HG02759 (cell line): ENCODE data around the gene PRPF31.
A peak's percentile ranks its signal among the peaks of the same experiment; 100 is the strongest.
"Not testable (repeated sequence)": the region's sequence is repeated elsewhere in the genome, so short reads cannot be mapped to it uniquely, and the experiment has no call there.

Experiments used
- ATAC-seq: cut with Tn5 transposase; IDR thresholded peaks from one replicate; pipeline ENCODE4 v1.9.1; 2021; ENCODE audit warnings: mild to moderate bottlenecking, moderate library complexity; ENCODE audit not compliant: unreplicated experiment

PRPF31 gene

DNA sequence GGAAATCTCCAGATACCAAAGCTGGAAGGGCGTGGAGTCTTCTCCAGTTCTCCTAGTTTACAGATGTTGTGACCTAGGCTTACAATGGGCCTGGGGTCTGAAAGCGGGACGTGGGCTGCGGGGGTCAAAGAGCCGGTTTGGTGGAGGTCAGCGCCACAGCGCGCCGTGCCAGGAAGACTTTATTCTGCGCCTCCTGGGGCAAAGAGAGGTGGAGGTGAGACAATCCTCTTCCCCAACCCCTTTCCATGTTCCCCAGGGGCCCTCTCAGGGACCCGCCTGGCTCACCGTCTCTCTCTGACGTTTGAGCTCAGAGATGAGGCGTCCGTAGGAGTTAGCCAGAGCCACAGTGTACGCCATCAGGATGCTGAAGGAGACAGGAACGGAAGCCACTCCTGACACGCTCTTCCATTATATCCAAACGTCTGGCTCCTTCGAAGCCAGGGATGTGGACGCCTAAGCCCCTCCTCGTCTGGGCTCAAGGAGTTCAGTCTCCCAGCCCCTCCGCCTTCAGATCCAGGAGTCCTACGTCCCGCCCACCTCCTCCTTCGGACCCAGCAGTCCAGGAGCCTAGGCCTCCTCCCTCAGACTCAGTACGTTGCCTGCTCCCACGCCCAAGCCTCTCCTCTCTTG is 44.7 kb downstream of the PRPF31 start:
- no peak for ATAC-seq

DNA sequence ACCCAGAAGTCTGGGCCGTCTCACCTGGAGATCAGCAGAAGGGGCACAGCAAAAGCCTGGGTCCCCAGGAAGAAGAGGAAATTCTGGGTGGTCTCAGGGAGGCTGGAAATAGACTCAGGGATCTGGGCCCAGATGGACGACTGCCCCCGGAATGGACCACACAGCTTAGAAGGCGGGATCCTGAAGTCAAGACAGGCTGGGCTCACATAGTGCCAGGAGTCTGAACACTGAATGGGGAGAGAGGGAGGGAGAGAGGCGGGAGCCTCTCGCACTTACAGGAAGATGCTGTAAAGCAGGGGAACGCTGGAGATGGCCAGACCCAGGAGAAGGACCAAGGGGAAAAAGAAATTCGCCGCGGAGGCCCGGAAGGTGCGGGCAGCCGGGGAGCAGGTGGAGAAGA is 45.3 kb downstream of the PRPF31 start:
- no peak for ATAC-seq

DNA sequence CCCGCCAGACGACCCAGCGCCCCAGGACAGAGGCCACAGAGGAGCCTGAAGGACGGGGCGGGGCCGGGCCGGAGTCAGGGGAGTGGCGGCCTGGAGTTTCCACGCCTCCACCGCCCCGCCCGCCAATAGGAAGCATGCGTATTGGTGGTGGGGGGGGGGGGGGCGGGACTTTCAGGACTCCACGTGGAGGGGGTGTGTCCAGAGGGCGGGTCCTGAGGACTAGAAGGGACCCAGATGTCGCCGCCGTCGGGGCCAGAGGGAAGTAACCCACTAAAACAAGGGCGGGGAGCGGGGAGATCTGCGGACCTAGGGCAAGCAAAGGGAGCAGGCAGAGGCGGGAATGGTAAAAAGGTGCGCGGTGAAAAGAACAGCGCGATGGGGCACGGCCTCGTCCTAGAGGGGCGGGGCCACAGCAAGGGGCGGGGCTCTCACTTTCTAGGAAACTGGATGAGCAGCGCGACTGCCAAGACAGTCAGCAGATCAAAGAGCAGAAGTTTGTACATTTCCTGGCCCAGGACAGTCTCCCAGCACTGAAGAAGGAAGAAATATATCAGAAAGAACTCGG is 46.8 kb downstream of the PRPF31 start:
- no peak for ATAC-seq

DNA sequence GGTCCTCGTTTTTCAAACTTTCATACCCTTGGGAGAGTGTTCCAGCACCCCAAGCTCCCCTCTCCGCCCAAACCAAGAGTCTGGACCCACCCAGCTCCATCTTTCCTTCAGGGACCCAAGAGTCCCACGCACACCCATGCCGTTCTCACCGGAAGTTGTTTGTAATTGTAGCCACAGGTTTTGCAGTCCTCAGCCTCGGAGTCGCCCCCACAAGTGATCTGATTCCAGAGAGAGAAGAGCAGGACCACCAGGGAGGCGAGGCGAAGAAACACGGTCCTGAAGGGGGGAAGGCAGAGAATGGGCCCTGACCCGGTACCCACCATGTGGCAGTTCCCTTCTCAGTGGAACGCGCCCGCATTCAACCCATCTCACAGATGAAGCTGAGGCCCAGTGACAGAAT is 47.3 kb downstream of the PRPF31 start:
- no peak for ATAC-seq

DNA sequence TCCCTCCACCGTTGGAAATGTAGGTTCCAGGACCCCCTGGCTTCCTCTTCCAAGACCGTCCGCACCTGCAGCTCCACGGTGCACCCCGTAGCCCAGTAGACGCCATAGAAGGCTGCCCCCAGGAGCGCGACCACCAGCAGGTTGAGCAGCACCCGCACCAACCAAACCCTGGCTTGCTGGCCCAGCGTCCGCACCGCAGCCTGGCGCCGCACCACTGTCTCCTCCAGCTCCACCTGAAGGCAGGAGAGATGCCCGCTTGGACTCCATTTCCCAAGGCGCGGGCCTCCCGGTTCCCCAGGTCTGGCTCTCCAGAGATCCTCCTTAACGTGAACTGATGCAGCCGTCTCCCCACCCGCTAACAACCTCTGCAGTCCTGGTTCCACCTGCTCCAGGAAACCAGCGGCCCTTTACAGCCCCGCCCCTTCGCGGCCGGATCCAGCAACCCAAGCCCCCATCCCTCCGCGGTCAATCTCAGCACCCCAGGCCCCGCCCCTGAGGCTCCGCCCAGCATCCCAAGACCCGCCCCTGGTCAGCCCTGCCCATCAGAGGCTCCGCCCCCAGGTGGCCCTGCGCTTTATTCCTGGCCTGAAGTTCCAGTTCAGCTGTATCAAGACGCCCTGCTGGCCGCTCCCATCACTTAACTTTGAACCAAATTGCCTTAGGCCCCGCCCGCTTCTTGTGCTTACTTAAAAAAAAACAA is 49.0 kb downstream of the PRPF31 start:
- ATAC-seq = no peak

DNA sequence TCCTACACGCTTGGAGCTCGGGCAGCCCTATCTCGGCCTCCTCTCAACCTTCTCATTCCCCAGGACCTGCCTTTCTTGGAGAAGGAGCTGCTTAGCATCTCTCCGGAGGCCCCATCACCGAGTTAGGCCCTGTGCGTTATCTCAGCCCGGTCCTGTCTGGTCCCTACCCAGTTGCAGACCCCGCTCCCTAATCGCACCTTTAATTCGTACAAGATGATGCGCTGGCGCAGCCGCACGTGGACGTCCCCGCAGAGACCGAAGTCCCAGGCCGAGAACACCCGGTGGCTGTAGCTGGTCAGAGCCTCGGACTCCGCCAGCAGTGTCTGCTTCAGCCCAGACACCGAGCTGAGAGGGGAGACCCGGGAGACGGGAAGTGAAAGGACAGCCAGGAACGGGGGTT is 49.7 kb downstream of the PRPF31 start:
- no peak for ATAC-seq

DNA sequence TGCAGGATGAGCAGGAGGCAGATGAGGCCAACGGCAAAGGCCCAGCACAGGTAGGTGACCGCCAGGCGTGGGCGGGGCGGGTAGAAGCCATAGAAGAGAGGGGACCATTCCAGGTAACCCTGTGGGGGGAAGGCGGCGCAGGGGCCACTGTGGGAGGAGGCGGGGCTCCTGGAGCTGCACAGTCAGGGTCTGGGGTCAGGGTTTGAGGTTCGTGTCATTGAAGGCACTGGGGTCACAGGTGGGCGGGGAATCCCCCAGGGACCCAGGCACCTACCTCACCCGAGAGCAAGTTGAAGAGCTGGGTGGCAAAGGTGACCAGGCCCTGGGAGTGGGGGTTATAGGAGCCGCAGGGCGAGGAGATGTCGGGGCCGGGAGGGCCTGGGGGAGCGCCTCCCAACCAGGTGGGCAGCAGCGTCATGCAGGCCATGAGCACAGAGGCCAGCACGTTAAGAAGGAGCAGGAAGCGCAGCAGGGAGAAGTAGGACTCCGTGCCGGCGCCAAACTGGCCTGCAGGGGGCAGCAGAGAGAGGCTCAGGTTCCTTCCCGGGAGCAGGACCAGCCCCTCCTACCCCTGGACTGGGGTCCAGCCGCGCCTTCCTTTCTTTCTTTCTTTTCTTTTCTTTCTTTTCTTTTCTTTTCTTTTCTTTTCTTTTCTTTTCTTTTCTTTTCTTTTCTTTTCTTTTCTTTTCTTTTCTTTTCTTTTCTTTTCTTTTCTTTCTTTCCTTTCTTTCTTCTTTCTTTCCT is 52.8 kb downstream of the PRPF31 start:
- ATAC-seq = peak; percentile 70

DNA sequence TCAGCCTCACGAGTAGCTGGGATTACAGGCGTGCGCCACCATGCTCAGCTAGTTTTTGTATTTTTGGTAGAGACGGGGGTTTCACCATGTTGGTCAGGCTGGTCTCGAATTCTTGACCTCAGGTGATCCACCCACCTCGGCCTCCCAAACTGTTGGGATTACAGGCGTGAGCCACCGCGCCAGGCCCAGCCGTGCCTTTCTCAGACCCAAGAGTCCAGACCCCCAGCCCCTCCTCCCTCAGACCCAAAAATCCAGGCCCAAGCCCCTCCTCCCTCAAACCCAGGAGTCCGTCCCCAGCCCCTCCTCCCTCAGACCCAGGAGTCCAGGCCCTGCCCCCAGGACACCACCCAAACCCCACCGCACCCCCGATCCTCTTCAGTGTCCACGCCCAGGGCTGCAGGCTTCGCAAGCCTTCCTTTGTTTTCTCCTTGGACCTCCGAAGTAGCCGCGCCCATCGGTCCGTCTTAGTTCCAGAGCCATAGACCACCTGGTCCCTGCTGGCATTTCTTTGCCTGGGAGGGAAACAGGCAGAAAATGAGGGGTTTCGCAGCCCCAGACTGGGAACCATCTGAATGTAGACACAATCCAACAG is 53.7 kb downstream of the PRPF31 start:
- no peak for ATAC-seq

DNA sequence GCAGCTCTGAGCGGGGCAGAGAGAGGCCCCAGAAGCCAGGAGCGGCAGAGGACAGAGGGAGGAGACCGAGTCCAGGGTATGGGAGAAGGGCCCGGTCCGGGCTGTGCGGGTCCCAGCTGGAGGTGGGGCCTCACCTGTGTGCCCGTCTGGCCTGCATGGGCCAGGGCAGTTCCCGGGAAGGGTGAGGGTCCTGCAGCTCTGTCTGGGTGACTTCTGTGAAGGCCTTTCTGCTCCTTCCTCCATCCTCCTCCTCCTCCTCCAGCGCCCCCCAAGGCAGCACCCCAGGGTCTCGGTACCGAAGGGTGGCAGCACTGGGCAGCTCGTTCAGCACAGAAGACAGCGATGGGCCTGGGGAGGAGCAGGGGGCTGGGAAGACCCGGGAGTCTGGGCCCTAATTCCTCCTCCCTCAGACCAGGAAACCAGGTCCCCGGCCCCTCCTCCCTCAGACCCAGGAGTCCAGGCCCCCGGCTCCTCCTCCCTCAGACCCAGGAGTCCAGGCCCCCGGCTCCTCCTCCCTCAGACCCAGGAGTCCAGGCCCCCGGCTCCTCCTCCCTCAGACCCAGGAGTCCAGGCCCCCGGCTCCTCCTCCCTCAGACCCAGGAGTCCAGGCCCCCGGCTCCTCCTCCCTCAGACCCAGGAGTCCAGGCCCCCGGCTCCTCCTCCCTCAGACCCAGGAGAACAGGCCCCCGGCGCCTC is 56.3 kb downstream of the PRPF31 start:
- not testable (repeated sequence) for ATAC-seq

DNA sequence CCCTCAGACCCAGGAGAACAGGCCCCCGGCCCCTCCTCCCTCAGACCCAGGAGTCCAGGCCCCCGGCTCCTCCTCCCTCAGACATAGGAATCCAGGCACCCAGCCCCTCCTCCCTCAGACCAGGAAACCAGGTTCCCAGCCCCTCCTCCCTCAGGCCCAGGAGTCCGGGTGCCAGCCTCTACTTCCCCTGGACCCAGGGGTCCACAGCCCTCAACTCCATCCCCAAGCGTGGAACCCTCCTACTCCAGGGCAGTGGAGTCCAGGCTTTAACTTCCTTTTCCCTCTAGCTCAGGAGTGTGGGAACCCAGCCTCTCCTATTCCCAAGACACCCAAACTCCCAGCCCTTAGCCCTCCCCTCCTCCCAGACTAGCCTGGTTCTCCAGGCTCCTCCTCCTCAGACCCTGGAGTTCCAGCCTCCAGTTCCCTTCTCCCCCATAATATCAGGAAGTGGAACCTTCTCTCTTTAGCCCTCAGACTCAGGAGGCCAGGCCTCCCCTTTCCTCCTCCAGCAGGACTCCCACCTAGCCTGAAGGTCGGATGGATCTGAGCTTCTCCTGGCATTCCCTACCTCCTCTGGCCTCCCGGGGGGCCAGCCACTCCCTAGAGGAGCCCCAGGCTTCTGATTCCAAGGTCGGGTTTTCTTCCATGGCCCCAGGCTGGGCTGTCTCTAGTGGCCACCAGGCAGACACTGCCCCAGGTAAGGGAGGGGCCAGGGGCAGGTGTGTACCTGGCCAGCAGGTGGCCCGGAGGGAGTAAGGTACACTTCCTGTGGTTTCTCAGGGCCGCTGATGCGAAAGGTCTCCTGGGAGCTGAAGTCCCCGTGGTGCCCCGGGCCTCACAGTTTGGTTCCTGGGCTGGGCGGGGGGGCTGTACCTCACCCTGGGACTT is 57.2 kb downstream of the PRPF31 start, which contains the start of gene TMC4:
TMC4 (minus strand) TSS at position 690 of the 888 bp plus-strand sequence; CDS start at position 647, 43 bp downstream.
- no peak for ATAC-seq

DNA sequence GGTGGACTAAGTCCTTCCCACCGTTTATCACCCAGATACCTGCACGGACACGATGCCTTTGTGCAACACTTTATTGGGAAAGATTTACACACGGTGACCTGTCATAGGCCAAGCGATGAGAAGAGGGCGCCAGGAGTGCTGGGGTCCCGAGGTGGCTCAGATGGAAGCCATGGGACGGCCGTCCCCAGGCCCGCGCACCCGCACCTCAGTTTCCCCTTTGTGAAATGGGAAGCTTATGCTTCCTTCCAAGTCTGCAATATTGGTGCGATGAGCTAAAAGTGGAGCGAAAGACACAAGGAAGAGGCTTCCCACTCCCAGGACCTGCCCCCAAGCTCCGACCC is 57.8 kb downstream of the PRPF31 start:
- no peak for ATAC-seq

DNA sequence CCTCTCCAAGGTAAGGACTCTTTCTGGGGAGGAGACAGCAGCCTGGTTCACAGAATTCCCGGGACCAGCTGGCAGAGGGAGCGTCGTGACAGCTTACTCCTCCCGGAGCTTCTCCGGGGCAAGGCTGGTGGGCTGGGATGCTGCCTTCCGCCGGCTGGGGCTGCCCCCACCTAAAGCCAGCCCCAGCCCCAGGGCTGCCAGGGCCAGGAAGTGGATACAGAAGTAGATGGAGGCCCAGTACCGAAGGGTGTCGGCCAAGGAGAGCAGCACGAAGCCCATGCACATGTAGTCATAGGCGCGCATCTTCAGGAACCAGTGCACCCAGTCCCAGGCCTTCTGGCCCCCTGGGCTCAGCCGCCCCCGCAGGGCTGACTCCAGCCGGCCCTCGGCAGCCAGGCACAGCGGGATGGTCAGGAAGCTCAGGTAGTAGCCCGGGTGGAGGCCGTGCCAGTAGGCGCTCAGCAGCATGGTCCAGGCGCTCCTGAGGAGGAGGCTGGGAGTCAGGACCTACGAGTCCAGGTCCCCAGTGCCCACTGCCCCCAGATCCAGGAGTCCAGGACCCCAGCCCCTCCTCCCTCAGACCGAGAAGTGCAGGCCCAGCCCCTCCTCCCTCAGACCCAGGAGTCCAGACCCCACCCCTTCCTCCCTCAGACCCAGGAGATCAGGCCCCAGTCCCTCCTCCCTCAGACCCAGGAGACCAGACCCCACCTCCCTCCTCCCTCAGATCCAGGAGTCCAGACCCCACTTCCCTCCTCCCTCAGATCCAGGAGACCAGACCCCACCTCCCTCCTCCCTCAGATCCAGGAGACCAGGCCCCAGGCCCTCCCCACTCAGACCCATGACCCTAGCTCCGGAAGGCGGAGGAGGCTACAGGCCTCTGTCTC is 58.6 kb downstream of the PRPF31 start:
- no peak for ATAC-seq

DNA sequence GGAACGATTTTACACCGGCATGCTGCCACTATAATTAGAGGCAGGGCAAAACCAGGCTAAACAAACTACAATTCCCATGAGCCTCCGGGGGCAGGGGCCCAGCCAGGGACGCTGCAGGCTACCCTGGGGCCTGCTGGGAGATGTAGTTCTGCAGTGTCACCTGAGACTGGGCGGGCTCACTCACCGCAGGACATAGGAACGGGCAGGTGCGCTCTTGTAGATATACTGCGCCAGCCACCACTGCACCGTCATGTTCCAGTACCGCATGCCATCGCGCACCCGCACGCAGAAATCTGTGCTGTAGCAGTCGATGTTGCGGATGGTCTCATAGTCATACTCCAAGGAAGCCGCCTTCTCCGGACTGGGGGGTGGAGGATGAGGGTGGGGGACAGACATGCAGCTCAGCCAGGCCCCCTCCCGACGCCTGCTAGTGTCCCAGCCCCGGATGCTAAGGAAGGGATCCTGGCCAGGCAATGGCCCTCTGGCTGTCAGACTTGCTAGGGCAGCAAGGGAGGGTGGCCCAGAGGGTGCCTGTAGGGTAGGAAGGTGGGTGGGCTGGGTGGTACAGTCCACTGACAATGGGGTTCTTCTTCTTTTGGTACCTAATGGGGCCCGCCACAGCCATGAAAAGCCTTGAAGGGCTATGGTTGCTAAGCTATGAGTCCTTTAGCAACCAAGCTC is 63.2 kb downstream of the PRPF31 start:
- no peak for ATAC-seq

DNA sequence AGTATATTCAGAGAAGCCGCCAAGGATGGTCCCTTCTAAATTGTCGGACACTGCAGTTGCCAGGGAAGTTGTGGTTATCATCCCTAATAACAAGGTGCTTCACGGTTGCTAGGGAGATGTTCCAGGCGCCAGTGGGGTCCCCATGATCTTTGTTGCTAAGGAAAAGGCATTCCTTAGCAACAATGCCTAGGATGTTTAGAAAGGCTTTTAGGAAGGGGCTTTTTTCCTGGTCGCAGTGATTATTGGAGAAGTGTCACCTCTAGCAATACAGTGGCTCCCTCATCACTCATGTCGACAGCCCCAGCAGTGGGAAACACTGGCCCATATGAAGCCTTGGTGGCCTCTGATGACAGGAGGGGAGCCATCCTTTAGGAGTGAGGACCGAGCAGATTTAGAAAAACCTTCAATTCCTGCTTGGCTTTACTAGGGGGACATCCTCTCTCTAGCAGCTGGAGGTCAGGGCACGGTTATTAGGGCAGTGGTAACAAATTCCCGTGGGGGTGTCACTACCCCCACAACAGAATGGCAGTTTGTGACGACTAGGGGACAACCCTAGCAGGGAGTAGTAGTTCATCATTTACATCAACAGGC is 63.8 kb downstream of the PRPF31 start:
- no peak for ATAC-seq

DNA sequence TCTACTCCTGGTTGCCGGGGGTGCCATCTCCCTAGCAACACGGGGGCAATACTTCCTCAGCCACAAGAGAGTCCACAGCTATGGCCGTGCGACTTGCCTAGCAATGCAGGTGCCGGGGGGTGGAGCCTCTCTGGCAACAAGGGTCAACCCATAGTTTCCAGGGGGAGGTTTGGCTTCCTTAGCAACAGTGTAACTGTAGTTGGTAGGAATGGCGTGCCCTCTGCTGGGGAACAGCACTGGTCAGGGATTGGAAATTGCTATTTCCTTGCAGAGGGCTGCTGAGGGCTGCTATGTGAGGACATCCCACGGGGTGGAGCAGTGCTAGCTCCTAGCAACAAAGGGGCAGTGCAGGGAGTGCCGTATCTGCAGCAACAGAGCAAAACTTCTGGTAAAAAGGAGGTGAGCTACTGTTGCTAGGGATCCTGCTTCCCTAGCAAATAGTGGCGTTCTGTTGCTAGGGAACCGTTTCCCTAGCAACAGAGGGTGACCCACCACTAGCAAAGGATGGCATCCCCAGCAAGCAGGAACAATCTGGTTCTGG is 64.4 kb downstream of the PRPF31 start:
- no peak for ATAC-seq

DNA sequence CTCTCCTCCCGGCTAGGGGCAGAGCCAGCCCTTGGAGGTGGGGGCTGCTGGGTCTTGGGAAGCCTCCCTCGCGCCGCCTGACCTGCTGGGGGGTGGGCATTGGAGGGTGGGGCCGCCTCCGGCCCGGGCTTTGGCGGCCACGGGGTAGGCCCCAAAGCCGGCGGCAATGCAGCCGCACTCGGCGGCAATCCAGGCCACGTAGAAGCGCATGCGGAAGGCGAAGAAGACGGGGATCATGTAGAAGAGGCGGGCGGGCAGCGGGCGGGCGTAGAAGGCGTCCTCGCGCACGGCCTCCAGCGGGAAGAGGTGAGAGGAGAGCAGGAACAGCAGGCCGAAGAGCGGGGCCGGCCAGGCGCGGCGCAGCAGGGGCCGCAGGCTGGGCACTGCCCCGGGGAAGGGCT is 65.1 kb downstream of the PRPF31 start:
- ATAC-seq = no peak
